COLO829 (cell line): Measurements from ENCODE around the gene SFPQ.
"Not testable (repeated sequence)": the region's sequence is repeated elsewhere in the genome, so short reads cannot be mapped to it uniquely, and the experiment has no call there.

ENCODE experiments used
- DNase-seq: peaks from one replicate; pipeline ENCODE4 v3.0.0; 2012; ENCODE audit warnings: low spot score

SFPQ gene

DNA sequence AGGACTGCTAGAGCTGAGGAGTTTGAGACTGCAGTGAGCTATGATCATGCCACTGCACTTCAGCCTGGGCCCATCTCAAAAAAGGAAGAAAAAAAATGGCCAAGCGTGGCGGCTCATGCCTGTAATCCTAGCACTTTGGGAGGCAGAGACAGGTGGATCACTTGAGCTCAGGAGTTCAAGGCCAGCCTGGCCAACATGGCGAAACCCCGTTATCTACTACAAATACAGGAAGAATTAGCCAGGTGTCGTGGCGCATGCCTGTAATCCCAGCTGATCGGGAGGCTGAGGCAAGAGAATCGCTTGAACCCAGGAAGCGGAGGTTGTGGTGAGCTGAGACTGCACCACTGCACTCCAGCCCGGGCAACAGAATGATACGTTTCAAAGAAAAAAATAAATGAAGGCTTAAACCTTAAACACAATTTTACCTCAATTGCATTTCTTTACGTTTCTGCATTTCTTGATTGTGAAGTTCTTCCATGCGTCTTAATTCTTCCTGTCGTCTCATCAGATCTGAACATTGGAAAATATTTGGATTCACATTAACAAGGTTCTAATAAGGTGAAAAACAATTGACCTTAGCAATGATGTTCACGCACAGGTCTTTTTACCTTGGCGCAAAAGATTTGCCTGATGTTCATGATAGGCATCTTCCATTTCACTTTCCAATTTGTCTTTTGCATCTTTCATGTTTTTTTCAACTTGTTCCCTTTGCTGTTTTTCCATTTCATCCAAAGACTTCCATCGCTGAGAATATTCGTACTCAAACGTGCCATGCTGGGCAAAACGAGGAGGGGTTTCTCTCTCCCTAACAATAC, 4.2 kb downstream of the SFPQ start:
- no peak for DNase-seq

DNA sequence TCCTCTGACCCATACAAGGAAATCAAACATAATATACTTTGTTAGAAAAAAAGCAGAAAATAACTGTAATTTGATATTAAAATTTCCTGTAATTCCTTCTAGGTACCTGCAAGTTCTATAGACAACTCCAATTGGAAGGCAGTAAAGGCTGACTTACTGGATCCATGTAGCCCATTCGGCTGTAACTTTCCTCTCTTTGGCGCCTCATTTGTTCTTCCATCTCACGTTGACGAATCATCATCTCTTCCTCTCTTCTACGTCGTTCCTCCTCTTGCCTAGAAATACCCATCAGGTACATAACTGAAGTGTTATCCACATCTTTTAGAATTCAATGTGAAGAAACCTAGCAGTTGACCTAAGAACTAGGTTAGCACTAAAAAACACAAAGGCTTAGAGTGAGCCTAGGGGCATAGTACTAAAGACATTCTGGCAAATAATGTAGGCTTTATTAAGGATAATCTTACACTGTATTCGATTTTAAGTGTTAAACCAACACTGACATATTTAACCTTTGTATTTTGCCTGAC, 5.1 kb downstream of the SFPQ start:
- no peak for DNase-seq

DNA sequence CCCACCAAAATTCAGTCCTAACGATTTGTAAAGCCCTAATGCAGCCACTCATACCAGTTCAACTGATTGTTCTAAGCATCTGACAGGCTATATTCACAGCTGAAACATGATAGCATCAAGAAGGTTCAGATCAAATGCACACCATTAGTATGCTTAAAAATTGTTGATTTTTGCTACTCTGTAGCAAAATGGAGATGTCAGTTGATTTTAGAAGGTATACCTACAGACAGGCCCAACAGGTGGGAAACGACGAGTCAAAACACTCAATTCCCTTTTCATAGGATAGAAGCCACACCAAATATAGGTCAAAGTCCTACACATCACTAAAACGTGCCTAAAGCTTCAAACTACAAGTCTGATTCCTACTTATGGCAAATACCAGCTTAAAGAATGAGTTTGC, 6.7 kb downstream of the SFPQ start:
- no peak for DNase-seq

DNA sequence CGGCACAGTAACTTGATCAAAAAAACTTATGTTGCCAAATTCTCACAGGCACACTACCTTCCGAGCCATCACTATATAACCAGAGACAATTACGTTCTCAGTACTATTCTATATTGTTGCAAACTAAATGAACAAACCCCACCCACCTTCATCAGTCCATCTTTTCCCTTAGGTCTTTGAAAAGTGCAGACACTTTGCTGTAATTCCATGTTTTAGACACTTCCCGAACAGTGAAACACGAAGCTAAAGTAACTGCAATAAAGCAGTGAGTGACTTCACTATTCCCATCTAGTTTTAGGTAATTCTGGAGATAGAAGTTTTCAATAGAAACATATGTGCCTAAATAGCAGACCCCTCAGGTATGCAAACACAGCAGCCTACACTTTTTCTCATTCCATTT, 7.7 kb downstream of the SFPQ start:
- no peak for DNase-seq

DNA sequence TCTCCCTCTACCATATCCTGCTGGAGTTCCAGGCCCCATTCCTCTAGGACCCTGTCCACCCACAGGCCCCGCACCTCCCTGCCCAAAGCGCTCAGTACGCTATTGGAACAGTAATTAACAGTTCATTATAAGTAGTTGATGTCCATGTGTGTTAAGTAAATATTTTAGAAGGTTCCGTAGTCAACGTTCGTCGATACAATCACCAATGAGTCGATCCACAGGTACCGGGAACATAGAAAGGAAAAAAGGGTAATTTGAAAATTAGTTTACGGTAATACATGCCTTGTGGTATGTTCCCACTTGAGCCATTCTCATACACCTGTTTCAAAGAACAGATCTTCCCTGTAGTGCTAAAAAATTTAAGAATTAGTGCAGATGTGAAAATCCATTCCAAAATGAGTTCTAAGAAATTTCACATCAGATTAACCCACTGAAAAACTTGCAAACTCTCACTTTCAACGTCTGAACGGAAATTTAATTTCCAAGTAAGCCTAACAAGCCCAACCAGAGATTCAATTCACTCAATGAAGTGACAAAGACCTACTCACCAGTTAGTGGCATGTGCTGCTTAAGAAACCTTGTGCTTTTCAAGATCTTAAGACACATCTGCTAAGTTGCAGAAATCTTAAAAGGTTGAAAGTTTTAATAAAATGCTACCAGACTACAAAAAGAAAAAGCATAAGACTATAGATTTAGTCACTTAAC, 8.3 kb downstream of the SFPQ start:
- no peak for DNase-seq

DNA sequence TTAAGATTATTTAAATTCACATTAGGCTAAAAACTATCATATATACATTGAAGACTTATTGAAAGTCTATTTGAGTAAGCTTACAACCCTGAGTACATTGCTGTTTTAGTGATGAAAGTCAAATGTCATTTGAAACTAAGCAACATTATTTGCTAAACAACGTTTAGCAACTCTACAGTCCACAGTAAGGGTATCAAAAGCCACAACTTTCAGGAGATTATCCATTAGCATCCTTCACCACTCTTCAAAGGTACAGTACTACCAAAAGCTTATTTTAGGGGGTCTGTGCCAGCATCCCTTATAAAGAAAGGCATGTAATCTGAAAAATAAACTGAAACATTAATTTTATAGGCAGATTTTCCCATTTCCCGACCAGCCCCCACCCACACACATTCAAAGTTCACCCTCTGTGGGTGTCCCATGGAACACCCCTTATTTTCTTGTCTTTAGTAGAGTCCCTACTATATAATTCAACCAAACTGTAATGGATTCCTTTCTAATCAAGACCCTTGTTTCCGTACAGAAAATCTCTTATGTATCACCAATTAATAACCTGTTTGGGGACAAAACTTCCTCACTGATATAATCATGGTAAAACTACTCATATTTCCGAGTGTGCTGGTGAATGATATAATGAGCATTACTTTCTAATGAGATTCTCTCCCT, 11.0 kb downstream of the SFPQ start:
- no peak for DNase-seq

DNA sequence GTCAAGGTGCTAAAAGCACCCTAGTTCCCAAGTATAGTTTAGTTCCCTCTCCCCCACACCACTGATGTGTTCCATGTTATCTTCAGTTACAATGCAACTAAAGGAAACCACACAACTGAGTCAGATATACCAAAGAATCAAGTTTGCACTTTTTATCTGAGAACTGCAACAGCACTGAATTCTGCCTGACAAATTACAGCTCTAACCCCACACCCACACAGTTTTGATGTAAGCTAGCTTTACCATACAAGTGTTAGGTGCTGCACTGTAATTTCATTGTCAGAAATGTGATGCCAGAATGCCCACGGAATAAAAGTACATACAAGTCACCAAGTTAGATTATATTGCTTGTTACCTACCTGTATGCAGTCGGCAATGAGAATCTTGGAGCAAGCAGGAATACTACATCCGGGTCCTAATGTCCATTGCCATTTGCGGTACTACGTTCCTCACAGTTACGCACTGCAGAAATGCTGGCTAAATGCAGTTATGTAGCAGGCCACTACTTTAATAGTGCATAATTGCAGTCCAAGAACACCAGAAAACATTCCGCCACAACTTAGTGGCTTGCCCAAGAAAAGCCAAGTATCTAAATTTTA, 12.1 kb downstream of the SFPQ start:
- no peak for DNase-seq

DNA sequence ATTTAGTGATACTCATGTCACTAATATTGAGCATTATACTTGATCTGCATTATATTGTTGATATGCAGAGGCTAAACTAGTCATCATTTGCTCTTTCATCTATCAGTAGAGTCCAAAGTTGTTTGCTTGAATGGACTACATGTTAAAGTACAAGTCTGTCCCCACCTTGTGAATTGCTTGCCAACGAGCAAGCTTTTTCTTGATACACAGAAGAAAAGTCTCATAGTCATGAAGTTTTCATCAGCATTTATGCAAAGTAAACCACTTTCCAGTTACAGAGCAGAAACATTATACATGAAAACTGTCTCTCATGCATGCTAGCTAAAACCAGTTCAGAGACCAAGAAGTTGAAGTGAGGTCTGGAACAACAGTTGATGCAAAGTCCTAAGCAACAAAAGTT, 13.0 kb downstream of the SFPQ start:
- DNase-seq = no peak

DNA sequence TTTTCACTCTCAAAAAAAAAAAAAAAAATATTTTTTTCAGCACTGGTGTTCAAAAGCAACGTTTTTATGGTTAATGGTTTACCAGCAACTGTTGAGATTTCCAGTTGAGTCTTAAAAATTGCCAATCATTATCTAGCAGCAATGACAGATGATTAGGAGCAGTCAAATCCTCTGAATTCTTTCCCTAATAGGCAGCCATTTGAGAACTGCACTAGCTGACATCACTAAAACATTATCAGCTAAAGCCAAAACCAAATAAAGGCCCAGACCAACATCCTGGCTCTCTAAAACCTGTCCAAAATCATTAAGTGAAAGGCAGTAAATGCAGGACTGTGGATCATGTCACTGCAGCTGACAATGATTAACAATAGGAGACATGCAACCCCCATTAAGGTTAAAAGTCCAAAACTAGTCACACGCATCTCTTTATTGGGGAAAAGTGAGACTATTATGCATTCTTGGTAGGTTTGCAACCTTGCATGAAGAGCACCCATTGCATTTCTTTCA, 14.0 kb downstream of the SFPQ start:
- no peak for DNase-seq

DNA sequence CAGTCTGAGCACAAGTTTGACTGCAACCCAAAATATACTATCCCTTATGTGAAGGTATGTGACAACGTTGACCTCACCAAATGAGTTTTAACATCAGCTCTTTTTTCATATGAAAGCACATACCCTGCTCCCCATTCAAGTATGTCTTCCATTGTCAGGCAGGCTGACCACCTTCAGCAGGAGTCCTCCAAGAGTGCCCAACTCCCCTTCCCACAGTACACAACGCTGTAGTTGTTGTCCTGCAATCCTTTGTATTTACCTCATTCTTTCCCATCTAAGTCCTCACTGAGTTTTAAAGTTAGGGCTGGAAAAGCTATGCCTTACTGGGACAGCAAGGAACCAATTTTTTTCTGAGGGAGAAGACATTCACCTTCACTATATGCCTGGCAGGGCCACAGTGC, 14.7 kb downstream of the SFPQ start:
- no peak for DNase-seq

DNA sequence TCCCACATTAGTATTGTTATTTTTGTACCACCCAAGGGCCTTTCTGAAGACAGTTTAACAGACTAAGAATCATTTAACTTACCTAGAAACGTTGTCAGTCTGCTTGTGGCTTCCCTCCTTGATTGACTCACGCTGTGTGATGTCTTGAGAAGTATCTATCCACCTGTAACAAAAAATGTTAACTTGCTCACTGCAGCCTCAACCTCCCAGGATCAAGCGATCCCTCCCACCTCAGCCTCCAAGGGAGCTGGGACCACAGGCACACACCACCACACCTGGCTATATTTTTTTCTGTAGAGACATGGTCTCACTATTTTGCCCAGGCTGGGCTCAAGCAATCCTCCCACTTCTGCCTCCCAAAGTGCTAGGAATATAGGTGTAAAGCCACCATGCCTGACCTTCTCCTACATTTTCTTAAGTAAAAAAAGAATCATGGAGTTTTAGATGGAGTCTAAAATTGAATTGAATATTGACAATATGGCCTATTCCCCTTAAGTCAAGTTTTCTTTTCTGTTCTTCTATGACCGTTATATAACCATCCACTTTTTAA, 15.6 kb downstream of the SFPQ start:
- no peak for DNase-seq

DNA sequence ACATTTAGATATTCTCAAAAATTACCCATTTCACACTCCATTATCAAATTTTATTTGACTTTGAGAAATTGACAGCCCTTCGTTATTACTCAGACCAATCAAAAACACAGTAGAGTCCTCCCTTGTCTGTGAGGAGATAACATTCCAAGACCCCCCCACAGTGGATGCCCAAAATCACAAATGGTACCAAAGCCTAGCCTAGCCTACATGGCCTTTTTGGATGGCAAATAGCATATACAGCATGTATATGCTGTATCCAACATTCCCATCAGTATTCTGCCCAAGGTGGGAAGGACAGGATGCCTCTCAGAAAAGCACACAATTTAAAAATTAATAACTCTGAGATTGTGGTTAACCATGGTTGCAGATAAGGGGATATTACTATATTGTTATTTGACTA, 17.3 kb downstream of the SFPQ start:
- DNase-seq = no peak

DNA sequence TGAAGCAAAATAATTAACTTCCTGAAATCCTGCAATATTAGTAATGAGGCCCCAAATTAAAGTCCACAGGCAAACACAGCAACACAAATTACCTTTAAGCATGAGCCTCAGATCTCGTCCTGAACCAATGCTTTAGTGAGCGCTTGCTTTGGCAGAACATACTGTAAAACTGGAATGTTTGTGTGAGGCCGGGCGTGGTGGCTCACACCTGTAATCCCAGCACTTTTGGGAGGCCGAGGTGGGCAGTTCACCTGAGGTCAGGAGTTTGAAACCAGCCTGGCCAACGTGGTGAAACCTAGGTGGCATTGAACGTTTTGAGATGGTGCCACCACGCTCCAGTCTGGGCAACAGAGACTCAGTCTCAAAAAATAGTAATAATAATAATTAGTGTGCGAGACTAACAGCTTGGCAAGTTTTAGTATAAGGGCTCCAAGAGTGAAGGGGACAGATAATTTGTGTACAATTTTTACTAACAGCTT, 17.8 kb downstream of the SFPQ start:
- no peak for DNase-seq

DNA sequence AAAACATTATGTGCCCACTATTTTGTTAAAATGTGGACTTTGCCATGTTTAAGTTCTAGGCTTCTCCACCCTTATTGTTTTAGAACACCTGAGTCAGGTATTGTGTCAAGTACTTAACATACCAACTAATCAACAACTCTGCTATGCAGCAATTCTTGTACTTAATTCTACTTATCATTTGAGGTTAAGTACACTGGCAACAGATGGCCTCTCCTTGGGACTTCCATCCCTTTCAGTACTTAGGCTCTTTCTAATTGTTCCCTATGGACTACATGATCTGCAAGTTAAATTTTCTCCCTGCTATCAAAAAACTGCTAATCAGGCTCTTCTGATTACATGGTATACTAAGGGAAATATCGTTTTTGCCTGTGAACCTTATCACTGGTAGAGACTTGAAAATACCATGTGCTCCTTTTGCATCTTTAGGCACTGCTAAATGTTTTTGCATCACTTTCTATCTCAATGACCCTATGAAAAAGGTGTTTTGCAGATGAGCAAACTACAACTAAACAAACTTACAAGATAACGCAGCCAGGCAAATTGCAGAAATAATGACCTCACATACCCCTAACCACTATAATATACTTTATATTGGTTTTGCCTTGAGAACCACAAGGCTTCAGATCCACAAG, 18.9 kb downstream of the SFPQ start:
- DNase-seq = no peak

DNA sequence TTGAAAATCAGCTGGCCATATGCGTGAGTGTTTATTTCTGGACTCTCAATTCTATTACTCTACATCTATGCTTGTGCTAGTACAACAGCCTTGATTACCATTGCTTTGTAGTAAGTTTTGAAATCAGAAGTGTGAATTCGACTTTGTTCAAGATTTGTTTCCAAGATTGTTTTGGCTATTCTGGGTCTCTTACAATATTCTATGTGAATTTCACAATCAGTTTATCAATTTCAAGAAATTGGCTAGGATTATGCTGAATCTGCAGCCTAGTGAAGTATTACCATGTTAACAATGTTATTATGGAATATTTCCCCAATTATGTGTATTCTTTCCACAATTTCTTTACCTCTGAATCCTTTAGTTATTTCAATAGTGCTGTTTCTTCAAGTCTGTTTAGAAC, 19.5 kb downstream of the SFPQ start:
- no peak for DNase-seq

DNA sequence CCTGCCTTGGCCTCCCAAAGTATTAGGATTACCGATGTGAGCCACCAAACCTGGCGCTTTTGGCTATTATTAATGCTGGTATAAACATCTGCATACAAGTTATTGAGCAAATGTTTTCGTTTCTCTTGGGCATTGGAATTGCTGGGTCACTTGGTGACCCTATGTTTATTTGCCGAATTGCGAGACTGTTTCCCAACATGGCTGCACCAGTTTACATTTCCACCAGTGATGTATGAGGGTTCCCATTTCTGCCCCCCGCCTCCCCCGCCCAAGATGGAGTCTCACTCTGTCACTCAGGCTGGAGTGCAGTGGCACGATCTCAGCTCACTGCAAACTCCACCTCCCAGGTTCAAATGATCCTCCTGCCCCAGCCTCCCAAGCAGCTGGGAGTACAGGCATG, 20.9 kb downstream of the SFPQ start:
- DNase-seq = no peak

DNA sequence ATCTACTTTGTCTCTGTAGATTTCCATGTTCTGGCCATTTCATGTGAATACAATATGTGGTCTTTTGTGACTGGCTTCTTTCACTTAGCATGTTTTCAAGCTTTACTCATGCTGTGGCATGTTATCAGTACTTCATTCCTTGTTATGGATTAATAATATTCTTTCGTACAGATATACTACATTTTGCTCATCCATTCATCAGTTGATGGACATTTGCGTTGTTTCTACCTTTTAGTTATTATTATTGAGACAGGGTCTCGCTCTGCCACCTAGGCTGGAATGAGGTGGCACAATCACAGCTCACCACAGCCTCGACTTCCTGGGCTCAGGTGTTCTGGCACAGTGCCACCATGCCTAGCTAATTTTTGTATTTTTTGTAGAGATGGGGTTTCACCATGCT, 21.4 kb downstream of the SFPQ start:
- no peak for DNase-seq

DNA sequence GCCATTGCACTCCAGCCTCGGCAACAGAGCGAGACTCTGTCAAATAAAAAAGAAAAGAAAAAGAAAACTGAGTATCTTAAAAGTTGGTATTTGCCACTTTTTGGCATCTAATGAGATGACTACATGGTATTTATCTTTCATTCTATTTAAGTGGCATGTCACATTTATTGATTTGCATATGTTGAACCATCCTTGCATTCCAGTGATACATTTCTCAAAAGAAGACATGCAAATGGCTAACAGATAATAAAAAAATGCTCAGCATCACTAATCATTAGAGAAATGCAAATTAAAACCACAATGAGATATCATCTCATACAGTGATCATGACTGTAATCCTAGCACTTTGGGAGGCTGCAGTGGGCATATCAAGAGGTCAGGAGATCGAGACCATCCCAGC, 28.1 kb downstream of the SFPQ start:
- no peak for DNase-seq

DNA sequence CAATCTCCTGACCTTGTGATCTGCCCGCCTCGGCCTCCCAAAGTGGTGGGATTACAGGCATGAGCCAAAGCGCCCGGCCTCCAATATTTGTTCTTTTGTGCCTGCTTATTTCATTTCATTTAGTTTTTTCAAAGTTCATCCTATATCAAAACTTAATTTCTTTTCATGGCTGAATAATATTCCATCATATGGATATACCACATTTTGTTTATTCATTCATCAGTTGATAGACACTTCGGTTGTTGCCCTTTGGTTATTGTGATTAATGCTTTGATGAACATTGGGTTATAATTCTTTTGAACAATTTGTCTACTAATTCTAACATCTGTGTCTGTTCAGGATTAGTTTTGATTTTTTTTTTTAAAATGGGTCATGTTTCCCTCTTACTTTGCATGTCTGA, 41.7 kb downstream of the SFPQ start:
- DNase-seq = no peak

DNA sequence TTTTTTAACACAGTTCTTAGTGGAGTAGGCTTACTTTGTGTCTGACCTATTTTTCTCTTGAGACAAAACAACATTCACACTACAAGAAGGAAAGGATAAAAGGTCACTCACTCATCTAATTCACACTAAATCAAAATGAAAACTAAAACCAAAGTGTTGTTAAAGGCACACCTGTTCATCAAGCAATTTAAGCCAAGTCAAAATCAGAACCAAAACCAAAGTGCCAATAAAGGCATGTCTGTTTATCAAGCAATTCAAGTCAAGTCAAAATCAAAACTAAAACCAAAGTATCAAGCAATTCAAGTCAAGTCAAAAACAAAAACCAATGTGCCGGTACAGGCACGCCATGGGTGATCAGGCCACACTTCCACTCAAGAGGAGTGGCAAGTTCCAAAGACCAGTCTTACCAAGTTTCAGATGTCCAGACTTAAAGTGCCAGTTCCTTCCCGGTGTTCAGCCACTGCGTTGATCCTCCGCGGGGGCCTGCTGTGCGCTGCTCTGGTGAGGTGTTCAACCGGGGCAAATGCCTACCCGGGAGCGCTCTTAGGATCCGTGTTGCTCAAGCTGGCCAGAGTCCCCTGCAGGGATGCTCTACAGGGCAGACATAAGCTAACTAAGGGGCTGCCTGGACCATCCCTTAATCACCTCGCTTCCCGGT, 46.9 kb downstream of the SFPQ start:
- DNase-seq = not testable (repeated sequence)
